Tibial nerve (tissue), 4 donors: Measurements from ENCODE around the gene ARFGAP1. TPM values are rescaled to one million over a fixed set of nuclear protein-coding genes. Genes with fewer than 3 reads are reported as not detected.

ENCODE experiments used
- DNase-seq, 2 donors: peaks; one replicate each; pipeline ENCODE4 v3.0.0-alpha.2; 2019; ENCODE audit warnings: low spot score in 2 of 2
- H3K27ac ChIP-seq, 4 donors: fragments of 200-600 bp; sonication (generic) in 3 of 4; one replicate each; pipeline ENCODE4 v1.5.1; 2017 to 2019; ENCODE audit warnings: mild to moderate bottlenecking in 1 of 4
- H3K27me3 ChIP-seq, 2 donors: fragments of 200-600 bp; sonication (generic) in 1 of 2; one replicate each; pipeline versions ENCODE4 v1.5.1 to v1.6.0; 2017 to 2019
- H3K36me3 ChIP-seq, 3 donors: fragments of 200-600 bp; sonication (generic); one replicate each; pipeline ENCODE4 v1.5.1; 2018 to 2019
- H3K4me1 ChIP-seq, 4 donors: fragments of 200-600 bp; sonication (generic) in 3 of 4; one replicate each; pipeline ENCODE4 v1.5.1; 2017 to 2019
- H3K4me3 ChIP-seq, 4 donors: fragments of 200-600 bp; sonication (generic) in 3 of 4; one replicate each; pipeline ENCODE4 v1.5.1; 2017 to 2019; ENCODE audit warnings: mild to moderate bottlenecking in 1 of 4, moderate library complexity in 1 of 4
- H3K9me3 ChIP-seq, 4 donors: fragments of 200-600 bp; sonication (generic) in 3 of 4; one replicate each; pipeline ENCODE4 v1.5.1; 2017 to 2019
- CTCF ChIP-seq, 5 experiments: fragments of 200-600 bp in 3 of 5; fragments of 450-650 bp in 2 of 5; sonication (generic) in 3 of 5; IDR thresholded peaks; one replicate each; pipeline ENCODE4 v1.5.1; 2016 to 2019; ENCODE audit warnings: antibody characterized with exemption in 5 of 5, mild to moderate bottlenecking in 3 of 5, moderate library complexity in 2 of 5
- EP300 ChIP-seq, 2 donors: sonication (generic); formaldehyde crosslinking; IDR thresholded peaks; one replicate each; pipeline ENCODE4 v1.6.1; 2017; ENCODE audit warnings: antibody characterized with exemption in 2 of 2, mild to moderate bottlenecking in 1 of 2
- POLR2A ChIP-seq, 2 donors: fragments of 450-650 bp; IDR thresholded peaks; one replicate each; pipeline ENCODE4 v1.6.1; 2017; ENCODE audit warnings: antibody characterized with exemption in 2 of 2, mild to moderate bottlenecking in 2 of 2, moderate library complexity in 2 of 2
- WGBS, 2 donors: methylation state at CpG; one replicate each; pipeline ENCODE4 v1.1.5; 2018; 5-methylcytosine and 5-hydroxymethylcytosine counted together
- total RNA-seq, 4 donors: library from RNA; depleted of rRNA; stranded (reverse); fragments of >200 nt; gene quantifications; one replicate each; pipeline ENCODE4 v1.1.0, GENCODE V29; 2016

ARFGAP1 gene
- total RNA-seq, 4 donors from 2014 or later, result 55.3 to 124 (median 68.6) TPM

GRCh38 chr20:63320616-63321147 is 48.1 kb downstream of the ARFGAP1 start:
- no peak overlapping the region for H3K4me3 ChIP-seq
- H3K4me1 ChIP-seq, result peaks cover 0 to 3% (median 0%) of the 10 kb centered on the region in 4 donors
- no peaks in the 10 kb centered on the region for H3K9me3 ChIP-seq
- no peak overlapping the region for H3K27ac ChIP-seq
- TF ChIP-seq EP300 (IDR thresholded peaks at IDR 0.05) (no peak), CTCF (IDR thresholded peaks at IDR 0.05) (no peak)
- DNase-seq, result no peak
- no peaks in the 10 kb centered on the region for H3K36me3 ChIP-seq
- H3K27me3 ChIP-seq, result peaks cover 0 to 33% of the 10 kb centered on the region in 2 donors
- WGBS, 2 donors, result 74 to 86% methylated on average over 5 to 9 of the region's 10 CpGs

GRCh38 chr20:63321148-63321831 is 48.7 kb downstream of the ARFGAP1 start:
- peaks cover 0 to 35% of the 10 kb centered on the region in 2 donors for H3K27me3 ChIP-seq
- H3K4me1 ChIP-seq, result peaks cover 0 to 3% (median 0%) of the 10 kb centered on the region in 4 donors
- 69 to 73% methylated on average over 8 to 20 of the region's 20 CpGs for WGBS, 2 donors
- no peak for TF ChIP-seq POLR2A (IDR thresholded peaks at IDR 0.05)
- no peak for TF ChIP-seq EP300 (IDR thresholded peaks at IDR 0.05)
- TF ChIP-seq CTCF (IDR thresholded peaks at IDR 0.05), result no peak
- DNase-seq, result no peak
- H3K36me3 ChIP-seq, result no peaks in the 10 kb centered on the region
- no peak overlapping the region for H3K4me3 ChIP-seq
- no peak overlapping the region for H3K27ac ChIP-seq
- no peaks in the 10 kb centered on the region for H3K9me3 ChIP-seq

- TF ChIP-seq CTCF (IDR thresholded peaks at IDR 0.05), result no peak
- no peak for TF ChIP-seq POLR2A (IDR thresholded peaks at IDR 0.05)
- TF ChIP-seq EP300 (IDR thresholded peaks at IDR 0.05), result no peak
- DNase-seq, result no peak
- no peaks in the 10 kb centered on the region for H3K9me3 ChIP-seq
- peaks cover 0 to 3% (median 0%) of the 10 kb centered on the region in 4 donors for H3K4me1 ChIP-seq
- 52 to 58% methylated on average over 27 to 32 of the region's 34 CpGs for WGBS, 2 donors
- peaks cover 0 to 35% of the 10 kb centered on the region in 2 donors for H3K27me3 ChIP-seq
- no peaks in the 10 kb centered on the region for H3K36me3 ChIP-seq
- H3K4me3 ChIP-seq, result no peak overlapping the region
- H3K27ac ChIP-seq, result no peak overlapping the region
These were observed 49.7 kb downstream of the ARFGAP1 start for GRCh38 chr20:63322146-63322932.

GRCh38 chr20:63322933-63323273 is 50.3 kb downstream of the ARFGAP1 start:
- H3K4me1 ChIP-seq, result peaks cover 0 to 3% (median 0%) of the 10 kb centered on the region in 4 donors
- no peak overlapping the region for H3K27ac ChIP-seq
- no peaks in the 10 kb centered on the region for H3K9me3 ChIP-seq
- 12 to 24% methylated on average over 15 of the region's 15 CpGs for WGBS, 2 donors
- DNase-seq, result no peak
- peaks cover 0 to 35% of the 10 kb centered on the region in 2 donors for H3K27me3 ChIP-seq
- no peak overlapping the region for H3K4me3 ChIP-seq
- no peaks in the 10 kb centered on the region for H3K36me3 ChIP-seq
- TF ChIP-seq CTCF (IDR thresholded peaks at IDR 0.05), result no peak
- no peak for TF ChIP-seq POLR2A (IDR thresholded peaks at IDR 0.05)
- no peak for TF ChIP-seq EP300 (IDR thresholded peaks at IDR 0.05)
